GM18499 (cell line): ENCODE results near the gene ERVK3-1.
A peak's percentile ranks its signal among the peaks of the same experiment; 100 is the strongest.
"Not testable (repeated sequence)": the region's sequence is repeated elsewhere in the genome, so short reads cannot be mapped to it uniquely, and the experiment has no call there.

ENCODE experiments used
- ATAC-seq: cut with Tn5 transposase; IDR thresholded peaks from one replicate; pipeline ENCODE4 v1.9.1; 2021; ENCODE audit warnings: moderate number of reproducible peaks; ENCODE audit not compliant: insufficient read depth, unreplicated experiment

Gene ERVK3-1

GRCh38 chr19:58305065-58305931, at the start of gene ERVK3-1:
TSS of gene ERVK3-1 (plus strand) at chr19:58305377. CDS start at chr19:58312169, 6,792 bp downstream.
- peak; percentile 79 for ATAC-seq

GRCh38 chr19:58258259-58258658, 46.9 kb upstream of the ERVK3-1 start:
- not testable (repeated sequence) for ATAC-seq

GRCh38 chr19:58261600-58261967, 43.6 kb upstream of the ERVK3-1 start:
- no peak for ATAC-seq

GRCh38 chr19:58261968-58262921, 42.9 kb upstream of the ERVK3-1 start:
- ATAC-seq, result no peak

GRCh38 chr19:58262922-58263296, 42.3 kb upstream of the ERVK3-1 start:
- ATAC-seq, result no peak

GRCh38 chr19:58265100-58265499, 40.1 kb upstream of the ERVK3-1 start:
- no peak for ATAC-seq

- no peak for ATAC-seq
Observed at GRCh38 chr19:58268344-58268743, 36.8 kb upstream of the ERVK3-1 start.

GRCh38 chr19:58274771-58275201, 30.4 kb upstream of the ERVK3-1 start:
- no peak for ATAC-seq

GRCh38 chr19:58275564-58275963, 29.6 kb upstream of the ERVK3-1 start:
- ATAC-seq, result no peak

- ATAC-seq, result no peak
Observed at GRCh38 chr19:58277197-58277596, 28.0 kb upstream of the ERVK3-1 start.

GRCh38 chr19:58277748-58278540, 27.2 kb upstream of the ERVK3-1 start:
- ATAC-seq, result no peak

- peak; percentile 81 for ATAC-seq
Observed at GRCh38 chr19:58278541-58279041, 26.6 kb upstream of the ERVK3-1 start, which contains the start of gene ZNF8. TSS of gene ZNF8 (plus strand) at chr19:58278955. CDS start at chr19:58279082, 127 bp downstream.

GRCh38 chr19:58279042-58279924, 25.9 kb upstream of the ERVK3-1 start:
- no peak for ATAC-seq

- ATAC-seq, result no peak
Observed at GRCh38 chr19:58279925-58280316, 25.3 kb upstream of the ERVK3-1 start.

- no peak for ATAC-seq
Observed at GRCh38 chr19:58284199-58284598, 21.0 kb upstream of the ERVK3-1 start.

GRCh38 chr19:58291943-58292342, 13.2 kb upstream of the ERVK3-1 start:
- ATAC-seq, result no peak

GRCh38 chr19:58294743-58295374, 10.3 kb upstream of the ERVK3-1 start:
- ATAC-seq, result no peak

GRCh38 chr19:58296104-58296503, 9.1 kb upstream of the ERVK3-1 start:
- ATAC-seq, result no peak

- no peak for ATAC-seq
Observed at GRCh38 chr19:58300620-58301019, 4.6 kb upstream of the ERVK3-1 start.
